Medulla oblongata (tissue), 1 donor: ENCODE results near the gene DHRSX.
"Not testable (repeated sequence)": the region's sequence is repeated elsewhere in the genome, so short reads cannot be mapped to it uniquely, and the experiment has no call there.

Experiments
- DNase-seq: peaks from one replicate; pipeline ENCODE4 v3.0.0-alpha.2; 2015; ENCODE audit errors: extremely low spot score

Gene DHRSX

DNA sequence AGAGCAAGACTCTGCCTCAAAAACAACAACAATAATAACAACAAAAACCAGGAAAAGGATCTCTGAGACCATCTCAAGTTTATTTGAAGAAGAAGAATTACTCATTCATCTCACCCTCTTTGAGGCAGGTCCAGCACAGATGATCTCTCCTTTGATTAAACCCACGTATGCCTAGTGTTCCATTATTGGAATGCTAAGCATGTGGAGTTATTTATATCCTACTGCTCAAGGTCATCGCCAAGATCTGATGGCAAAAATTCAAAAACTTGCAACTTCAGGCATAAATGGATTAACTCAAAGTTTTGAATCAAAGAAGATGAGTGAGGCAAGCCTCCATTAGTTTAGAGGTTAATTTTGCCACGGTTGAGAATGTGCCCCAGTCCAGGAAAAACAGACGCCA lies 184.2 kb downstream of the DHRSX start:
- DNase-seq: no peak

GRCh38 chrX:2315434-2315833 lies 185.3 kb downstream of the DHRSX start:
- DNase-seq: no peak

DNA sequence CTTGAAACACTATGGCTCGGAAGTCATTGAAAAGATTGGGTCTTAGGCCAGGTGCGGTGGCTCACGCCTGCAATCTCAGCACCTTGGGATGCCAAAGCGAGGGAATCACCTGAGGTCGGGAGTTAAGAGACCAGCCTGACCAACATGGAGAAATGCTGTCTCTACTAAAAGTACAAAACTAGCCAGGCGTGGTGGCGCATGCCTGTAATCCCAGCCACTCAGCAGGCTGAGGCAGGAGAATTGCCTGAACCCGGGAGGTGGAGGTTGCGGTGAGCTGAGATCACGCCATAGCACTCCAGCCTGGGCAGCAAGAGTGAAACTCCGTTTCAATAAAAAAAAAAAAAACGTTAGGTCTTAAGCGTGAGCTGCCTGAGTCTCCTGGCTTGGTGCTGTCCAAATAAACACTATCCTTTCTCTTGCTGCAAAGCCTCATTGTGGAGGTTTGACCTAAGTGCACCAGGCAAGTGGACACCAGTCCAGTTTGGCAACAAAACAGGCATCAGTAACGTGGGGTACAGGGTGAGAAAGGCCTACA lies 185.9 kb downstream of the DHRSX start:
- DNase-seq: no peak

DNA sequence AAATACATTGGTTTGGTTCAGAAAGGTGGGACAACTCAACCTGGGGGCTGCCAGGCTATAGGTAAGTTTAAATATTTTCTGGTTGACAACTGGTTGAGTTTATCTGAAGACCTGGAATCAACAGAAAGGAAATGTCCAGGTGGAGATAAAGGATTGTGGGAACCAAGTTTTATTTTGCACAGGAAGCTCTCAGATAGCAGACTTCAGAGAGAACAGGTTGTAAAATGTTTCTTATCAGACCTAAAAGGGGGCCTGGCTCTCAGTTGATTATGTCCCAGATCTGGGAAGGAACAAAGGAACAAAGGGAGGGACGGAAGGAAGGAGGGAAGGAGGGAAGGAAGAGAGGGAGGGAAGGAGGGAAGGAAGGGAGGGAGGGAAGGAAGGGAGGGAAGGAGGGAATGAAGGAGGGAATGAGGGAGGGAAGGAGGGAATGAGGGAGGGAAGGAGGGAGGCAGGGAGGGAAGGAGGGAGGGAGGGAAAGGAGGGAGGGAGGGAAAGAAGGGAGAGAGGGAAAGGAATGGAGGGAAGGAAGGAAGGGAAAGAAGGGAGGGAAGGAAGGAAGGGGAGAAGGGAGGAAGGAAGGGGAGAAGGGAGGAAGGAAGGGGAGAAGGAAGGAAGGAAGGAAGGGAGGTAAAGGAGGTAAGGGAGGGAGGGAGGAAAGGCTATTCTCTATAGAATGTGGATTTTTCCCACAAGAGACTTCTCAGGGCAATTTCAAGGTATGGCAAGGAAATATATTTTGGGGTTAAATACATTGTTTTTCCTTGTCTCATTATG lies 186.7 kb downstream of the DHRSX start:
- no peak for DNase-seq

GRCh38 chrX:2312061-2312591 lies 188.7 kb downstream of the DHRSX start:
- not testable (repeated sequence) for DNase-seq

DNA sequence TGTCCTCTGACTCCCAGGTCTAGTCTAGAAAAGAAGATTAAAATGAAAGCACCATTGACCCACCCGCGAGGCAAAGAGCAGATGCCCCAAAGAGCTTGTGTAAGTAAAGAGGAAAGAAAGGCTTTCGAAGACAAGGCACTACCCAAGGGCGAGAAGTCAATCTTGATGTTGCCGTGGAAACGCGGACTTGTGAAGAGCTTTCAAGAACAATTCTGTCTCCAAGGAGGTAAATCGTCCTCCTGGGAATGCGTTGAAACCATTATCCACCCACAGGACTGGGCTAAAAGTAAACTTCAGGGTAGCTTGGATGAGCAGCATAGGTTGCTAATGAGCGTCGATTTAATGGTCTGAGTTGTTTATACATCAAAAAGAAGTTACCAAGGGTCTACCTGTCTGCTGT lies 189.3 kb downstream of the DHRSX start:
- DNase-seq: peak; percentile 46

- DNase-seq: no peak
These were observed 198.9 kb downstream of the DHRSX start for GRCh38 chrX:2301901-2302300.

- peak; percentile 21 for DNase-seq
These were observed 200.9 kb downstream of the DHRSX start for GRCh38 chrX:2299871-2300270.

- no peak for DNase-seq
These were observed 214.0 kb downstream of the DHRSX start for GRCh38 chrX:2286731-2287130.

DNA sequence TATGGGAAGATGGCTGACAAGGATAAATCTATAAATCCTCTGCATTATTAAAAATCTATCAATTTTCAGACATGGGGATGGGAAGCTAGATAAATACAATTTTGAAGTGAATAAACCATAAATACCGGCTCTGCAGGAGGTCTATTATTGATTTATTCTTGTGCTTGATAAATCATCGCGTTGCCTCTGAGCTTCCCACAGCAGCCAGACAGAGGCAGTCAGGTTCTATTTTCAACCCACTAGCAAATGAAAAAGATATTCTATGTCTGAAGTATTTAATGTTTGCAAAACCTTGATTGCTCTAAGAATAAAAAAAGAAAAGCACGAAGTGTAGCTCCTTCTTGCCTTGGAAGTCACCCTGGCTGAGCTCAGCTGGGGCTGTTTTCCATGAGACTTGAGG lies 216.2 kb downstream of the DHRSX start:
- DNase-seq: no peak

DNA sequence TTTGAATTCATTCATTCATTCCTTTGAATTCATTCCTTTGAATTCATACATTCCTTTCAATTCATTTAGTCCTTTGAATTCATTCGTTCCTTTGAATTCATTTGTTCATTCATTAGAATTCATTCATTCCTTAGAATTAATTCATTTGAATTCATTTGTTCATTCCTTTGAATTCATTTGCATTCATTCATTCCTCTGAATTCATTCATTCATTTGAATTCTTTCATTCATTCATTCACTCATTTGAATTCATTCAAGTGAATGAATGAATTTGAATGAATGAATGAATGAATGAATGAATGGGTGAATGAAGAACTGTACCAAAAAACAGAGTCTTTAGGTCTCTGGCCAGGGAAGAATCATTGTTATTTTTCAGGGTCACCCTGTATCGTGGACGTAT lies 216.6 kb downstream of the DHRSX start:
- no peak for DNase-seq

DNA sequence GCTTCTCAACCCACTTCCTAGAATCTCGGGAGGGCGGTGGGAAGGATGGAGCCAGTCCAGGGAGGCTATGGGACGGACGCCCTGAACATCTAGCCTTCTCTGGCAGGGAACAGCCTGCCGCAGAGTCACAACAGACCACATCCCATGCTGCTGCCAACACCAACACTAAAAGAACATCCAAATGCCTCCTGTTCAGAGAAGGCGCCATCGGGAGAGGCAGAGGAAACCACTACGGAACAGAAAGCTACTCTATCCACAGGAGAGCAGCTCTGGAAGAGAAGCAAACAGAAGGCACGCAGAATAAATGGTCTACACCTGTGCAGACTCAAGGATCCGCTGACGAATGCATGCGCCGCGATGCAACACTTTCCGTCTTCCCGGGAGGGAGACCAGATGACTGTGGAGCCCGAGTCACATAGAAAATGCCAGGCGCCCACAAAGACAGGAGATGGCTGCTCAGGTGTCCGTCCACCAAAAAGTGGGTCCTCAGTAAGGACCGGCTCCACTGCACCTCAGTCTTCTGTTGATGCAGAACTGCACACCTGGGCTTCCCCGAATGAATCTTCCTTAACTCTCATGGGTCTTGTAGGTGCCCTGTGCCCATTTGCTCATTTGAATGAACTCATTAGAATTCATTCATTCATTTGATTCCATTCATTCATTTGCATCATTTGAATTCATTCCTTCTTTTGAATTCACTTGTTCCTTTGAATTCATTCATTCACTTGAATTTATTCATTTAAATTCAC lies 217.5 kb downstream of the DHRSX start:
- no peak for DNase-seq

DNA sequence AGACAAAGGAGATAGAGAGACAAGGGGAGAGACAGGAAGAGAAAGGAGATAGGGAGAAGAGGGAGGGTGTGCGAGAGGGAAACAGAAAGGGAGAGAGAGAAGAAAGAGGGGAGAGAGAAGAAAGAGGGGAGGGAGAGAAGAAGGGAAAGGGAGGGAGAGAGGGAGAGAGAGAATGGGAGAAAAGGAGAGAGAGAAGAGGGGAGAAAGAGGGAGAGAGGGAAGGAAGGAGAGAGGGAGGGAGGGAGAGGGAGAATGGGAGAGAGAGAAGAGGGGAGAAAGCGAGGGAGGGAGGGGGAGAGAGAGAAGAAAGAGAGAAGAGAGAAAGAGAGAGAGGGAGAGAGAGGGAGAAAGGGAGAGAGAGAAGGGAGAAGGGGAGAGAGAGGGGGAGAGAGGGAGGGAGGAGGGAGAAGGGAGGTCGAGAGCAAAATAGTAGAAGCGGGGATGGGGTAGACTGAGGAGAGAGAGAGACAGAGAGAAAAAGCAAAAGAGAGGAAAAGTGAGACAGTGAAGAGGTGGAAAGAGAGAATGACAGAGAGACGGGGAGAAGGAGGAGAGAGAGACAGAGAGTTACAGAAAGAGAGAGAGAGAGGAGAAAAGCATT lies 218.2 kb downstream of the DHRSX start:
- no peak for DNase-seq

GRCh38 chrX:2272337-2272736 lies 228.4 kb downstream of the DHRSX start:
- peak; percentile 15 for DNase-seq

DNA sequence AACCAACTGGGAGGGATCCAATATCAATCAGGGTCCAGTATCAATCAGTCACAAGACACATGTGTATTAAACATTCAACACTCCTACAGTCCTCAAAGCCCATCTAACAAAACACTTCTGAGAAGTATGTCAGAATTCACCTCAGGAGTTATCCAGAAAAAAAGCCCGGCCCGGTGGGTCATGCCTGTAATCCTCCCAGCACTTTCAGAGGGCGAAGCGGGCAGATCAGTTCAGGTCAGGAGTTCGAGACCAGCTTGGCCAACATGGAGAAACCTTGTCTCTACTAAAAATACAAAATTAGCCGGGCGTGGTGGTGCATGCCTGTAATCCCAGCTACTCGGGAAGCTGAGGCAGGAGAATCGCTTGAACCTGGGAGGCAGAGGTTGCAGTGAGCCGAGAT lies 229.2 kb downstream of the DHRSX start:
- DNase-seq: not testable (repeated sequence)

GRCh38 chrX:2270783-2271182 lies 230.0 kb downstream of the DHRSX start:
- not testable (repeated sequence) for DNase-seq

GRCh38 chrX:2267890-2268289 lies 232.9 kb downstream of the DHRSX start:
- no peak for DNase-seq

DNA sequence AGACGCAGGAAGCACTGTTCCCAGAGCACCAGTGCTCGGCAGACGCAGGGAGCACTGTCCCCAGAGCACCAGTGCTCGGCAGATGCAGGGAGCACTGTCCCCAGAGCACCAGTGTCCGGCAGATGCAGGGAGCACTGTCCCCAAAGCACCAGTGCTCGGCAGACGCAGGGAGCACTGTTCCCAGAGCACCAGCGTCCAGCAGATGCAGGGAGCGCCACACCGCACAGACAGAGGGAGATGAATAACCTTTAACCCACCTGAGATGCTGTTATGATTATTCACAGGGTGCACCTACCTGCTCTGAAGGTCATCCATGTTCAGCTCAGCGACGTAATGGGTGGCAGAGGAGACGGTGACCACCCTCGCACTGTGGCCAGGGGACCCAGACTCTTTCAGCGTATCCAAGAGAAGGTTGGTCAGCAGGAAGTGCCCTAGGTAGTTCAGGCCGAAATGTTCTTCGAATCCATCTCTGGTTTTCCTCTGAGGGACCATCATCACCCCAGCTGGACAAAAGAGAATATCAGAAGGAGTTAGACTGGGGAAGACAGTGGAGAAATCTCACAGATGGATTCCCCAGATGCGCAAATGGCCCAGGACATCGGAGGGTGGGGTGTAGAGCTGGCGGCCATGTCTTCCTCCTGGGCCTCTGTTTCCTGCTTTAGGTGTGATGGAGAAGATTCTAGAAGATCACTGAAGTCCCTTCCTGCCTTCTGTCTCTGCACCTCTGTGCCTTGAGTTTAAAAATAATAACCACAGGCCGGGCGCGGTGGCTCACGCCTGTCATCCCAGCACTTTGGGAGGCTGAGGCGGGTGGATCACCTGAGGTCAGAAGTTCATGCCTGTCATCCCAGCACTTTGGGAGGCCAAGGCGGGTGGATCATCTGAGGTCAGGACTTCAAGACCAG lies 234.1 kb downstream of the DHRSX start:
- DNase-seq: no peak

GRCh38 chrX:2265658-2266444 lies 234.9 kb downstream of the DHRSX start:
- DNase-seq: not testable (repeated sequence)
